SK-N-SH (cell line): ENCODE measurements around the gene MYO3A. TPM values are rescaled to one million over a fixed set of nuclear protein-coding genes. Genes with fewer than 3 reads are reported as not detected.

Experiments
- CTCF ChIA-PET: fragments of 300-600, 350-600 bp; formaldehyde crosslinking; extraction: SDS; loops from one replicate; lab custom pipeline; 2021; lab: Yijun Ruan, JAX
- POLR2A ChIA-PET: fragments of 350-600 bp; sonication (Branson Sonifier 250); formaldehyde crosslinking; extraction: SDS; loops from one replicate; lab custom pipeline; 2020; ENCODE audit warnings: antibody characterized with exemption, inconsistent platforms; lab: Yijun Ruan, JAX
- DNase-seq: peaks from one replicate; pipeline ENCODE4 v3.0.0; 2012
- H2AFZ ChIP-seq: fragments of 200-600 bp; sonication (generic); 2 replicates; pipeline ENCODE4 v1.8.1; 2016; ENCODE audit warnings: antibody characterized with exemption, mild to moderate bottlenecking, low read depth
- H3F3A ChIP-seq: fragments of 200-600 bp; sonication (generic); replicated peaks from 2 replicates; pipeline ENCODE3; 2016; ENCODE audit warnings: antibody characterized with exemption, mild to moderate bottlenecking; ENCODE audit not compliant: insufficient read depth
- H3K27ac ChIP-seq, 2 experiments: fragments of 200-500 bp in 1 of 2; fragments of 200-600 bp in 1 of 2; sonication (Bioruptor generic) in 1 of 2; sonication (generic), shearing (Covaris generic) in 1 of 2; 2 replicates each; pipeline versions ENCODE4 v1.5.1 to v1.6.1; 2014 to 2016; ENCODE audit warnings: low read depth in 2 of 2, inconsistent platforms in 1 of 2, low read length in 1 of 2, mild to moderate bottlenecking in 1 of 2, mixed read lengths in 1 of 2
- H3K27me3 ChIP-seq: fragments of 200-600 bp; sonication (generic), shearing (Covaris generic); 2 replicates; pipeline ENCODE4 v1.6.1; 2016; ENCODE audit warnings: mixed run types; ENCODE audit not compliant: insufficient read depth
- H3K36me3 ChIP-seq, 2 experiments: fragments of 200-500 bp in 1 of 2; fragments of 200-600 bp in 1 of 2; sonication (Bioruptor generic) in 1 of 2; sonication (generic) in 1 of 2; replicated peaks in 1 of 2; 2 replicates each; pipeline versions ENCODE3 to v1.5.1; 2014 to 2016; ENCODE audit warnings: low read length in 1 of 2, mild to moderate bottlenecking in 1 of 2; ENCODE audit not compliant: insufficient read depth in 2 of 2, control insufficient read depth in 1 of 2
- H3K4me1 ChIP-seq, 2 experiments: fragments of 200-500 bp in 1 of 2; fragments of 200-600 bp in 1 of 2; sonication (Bioruptor generic) in 1 of 2; sonication (generic), shearing (Covaris generic) in 1 of 2; 2 replicates each; pipeline versions ENCODE4 v1.5.1 to v1.6.1; 2014 to 2016; ENCODE audit warnings: low read depth in 1 of 2, low read length in 1 of 2, mixed run types in 1 of 2; ENCODE audit not compliant: insufficient read depth in 2 of 2, control insufficient read depth in 1 of 2
- H3K4me2 ChIP-seq: fragments of 200-600 bp; sonication (generic), shearing (Covaris generic); 2 replicates; pipeline ENCODE4 v1.6.1; 2017; ENCODE audit warnings: mixed run types
- H3K4me3 ChIP-seq, 2 experiments: fragments of 200-500 bp in 1 of 2; fragments of 200-600 bp in 1 of 2; sonication (Bioruptor generic) in 1 of 2; sonication (generic), shearing (Covaris generic) in 1 of 2; 2 replicates each; pipeline versions ENCODE4 v1.5.1 to v1.8.1; 2014 to 2016; ENCODE audit warnings: low read depth in 2 of 2, inconsistent platforms in 1 of 2, low read length in 1 of 2, mild to moderate bottlenecking in 1 of 2, mixed read lengths in 1 of 2, moderate library complexity in 1 of 2
- H3K79me2 ChIP-seq: fragments of 200-600 bp; sonication (generic); 2 replicates; pipeline ENCODE4 v1.8.1; 2017; ENCODE audit warnings: mild to moderate bottlenecking; ENCODE audit not compliant: insufficient read depth
- H3K9ac ChIP-seq: fragments of 200-600 bp; sonication (generic); 2 replicates; pipeline ENCODE4 v1.6.1; 2017; ENCODE audit warnings: mixed run types
- H3K9me2 ChIP-seq: fragments of 200-600 bp; sonication (generic); 2 replicates; pipeline ENCODE4 v1.6.1; 2017; ENCODE audit warnings: mixed run types
- H3K9me3 ChIP-seq: fragments of 200-600 bp; sonication (generic); 2 replicates; pipeline ENCODE4 v1.6.1; 2017; ENCODE audit warnings: mixed run types, mild to moderate bottlenecking, moderate library complexity
- H4K20me1 ChIP-seq: fragments of 200-600 bp; sonication (generic); 2 replicates; pipeline ENCODE4 v1.6.1; 2017; ENCODE audit warnings: mild to moderate bottlenecking, mixed run types; ENCODE audit not compliant: insufficient read depth
- EP300 ChIP-seq, 2 experiments: IDR thresholded peaks; 2 replicates each; pipeline versions ENCODE4 v1.4.0 to v1.6.1; 2012; ENCODE audit warnings: borderline replicate concordance in 1 of 2, low read depth in 1 of 2, low read length in 1 of 2
- FOSL2 ChIP-seq: IDR thresholded peaks from 2 replicates; pipeline ENCODE4 v1.4.0; 2012; ENCODE audit warnings: low read depth, mild to moderate bottlenecking, moderate library complexity, borderline replicate concordance
- FOXJ3 ChIP-seq: sonication (generic); formaldehyde crosslinking; IDR thresholded peaks from 2 replicates; pipeline ENCODE4 v1.5.1; 2020; ENCODE audit warnings: mild to moderate bottlenecking, missing genetic modification reagents
- FOXM1 ChIP-seq: IDR thresholded peaks from 2 replicates; pipeline ENCODE4 v1.4.0; 2012; ENCODE audit warnings: low read depth, mild to moderate bottlenecking
- GATA2 ChIP-seq: sonication (generic); formaldehyde crosslinking; IDR thresholded peaks from 2 replicates; pipeline ENCODE4 v1.5.0; 2020; ENCODE audit warnings: mild to moderate bottlenecking, missing genetic modification reagents
- IRF3 ChIP-seq: fragments of 150-350 bp; IDR thresholded peaks from 2 replicates; pipeline ENCODE4 v1.6.1; 2016; ENCODE audit warnings: mild to moderate bottlenecking, low read depth, low read length
- JUND ChIP-seq: IDR thresholded peaks from 2 replicates; pipeline ENCODE4 v1.4.0; 2012
- PBX3 ChIP-seq: IDR thresholded peaks from 2 replicates; pipeline ENCODE4; 2012
- RAD21 ChIP-seq: IDR thresholded peaks from 2 replicates; pipeline ENCODE4 v1.6.1; 2012; ENCODE audit warnings: mild to moderate bottlenecking, low read length
- RCOR1 ChIP-seq: fragments of 150-350 bp; IDR thresholded peaks from 2 replicates; pipeline ENCODE4 v1.6.1; 2017; ENCODE audit warnings: antibody characterized with exemption, low read length
- RXRA ChIP-seq: IDR thresholded peaks from 2 replicates; pipeline ENCODE4 v1.4.0; 2012; ENCODE audit warnings: low read depth, mild to moderate bottlenecking, borderline replicate concordance
- TCF12 ChIP-seq: IDR thresholded peaks from 2 replicates; pipeline ENCODE4 v1.4.0; 2012
- TEAD4 ChIP-seq: IDR thresholded peaks from 2 replicates; pipeline ENCODE4 v1.4.0; 2012; ENCODE audit warnings: mild to moderate bottlenecking, borderline replicate concordance; ENCODE audit not compliant: insufficient read depth
- USF1 ChIP-seq: IDR thresholded peaks from 2 replicates; pipeline ENCODE4 v1.4.0; 2012; ENCODE audit warnings: low read depth, borderline replicate concordance
- WGBS: methylation state at CpG from one replicate; pipeline ENCODE4 v1.1.6; 2017; ENCODE audit warnings: low lambda C conversion rate; 5-methylcytosine and 5-hydroxymethylcytosine counted together
- polyA plus RNA-seq, 3 experiments: library from polyadenylated mRNA; depleted of rRNA; stranded (reverse); fragments of >200 nt; gene quantifications; 2 replicates each; pipeline ENCODE4 v1.2.3, GENCODE V29; 2012
- TF ChIP-seq, protein P1 (sequence below): IDR thresholded peaks from 2 replicates; pipeline ENCODE4 v1.4.0; 2012; ENCODE audit warnings: low read depth
- TF ChIP-seq, protein P2 (sequence below): IDR thresholded peaks from 2 replicates; pipeline ENCODE4 v1.4.0; 2012; ENCODE audit warnings: low read depth, borderline replicate concordance

MYO3A gene
- polyA plus RNA-seq, 1 of the 3 experiments (the other 2 are of a cell fraction), result not detected

DNA sequence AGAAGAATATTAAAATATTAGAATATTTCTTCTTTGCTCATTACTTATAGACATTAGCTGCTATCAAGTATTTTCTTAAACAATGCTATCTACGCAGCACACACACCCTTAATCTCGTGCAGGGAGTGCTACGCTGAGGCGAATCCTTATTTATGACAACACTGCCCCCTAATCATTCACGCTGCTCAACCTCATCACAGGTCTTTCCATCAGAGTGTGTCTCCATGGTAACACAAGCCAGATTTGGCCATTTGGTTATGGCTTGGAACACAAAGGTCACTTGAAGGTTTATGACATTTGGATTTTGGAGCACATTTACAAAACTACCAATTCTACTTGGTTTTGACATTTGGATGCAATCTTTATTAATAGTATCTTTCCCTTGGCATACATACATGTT lies 45.4 kb upstream of the MYO3A start (continued):
- no peak for TF ChIP-seq RCOR1

GRCh38 chr10:25890995-25891394 lies 43.0 kb upstream of the MYO3A start:
- no peak overlapping the region for H3K4me2 ChIP-seq
- WGBS, result 26% methylated on average over 2 of the region's 2 CpGs
- no peaks in the 10 kb centered on the region for H3K36me3 ChIP-seq
- no peak for TF ChIP-seq RCOR1
- TF ChIP-seq RAD21, result no peak
- no peak for TF ChIP-seq USF1
- TF ChIP-seq GATA2, result no peak
- TF ChIP-seq RXRA, result no peak
- no peak for TF ChIP-seq FOXJ3 (CRISPR knock-in tag)
- no peak for TF ChIP-seq JUND
- TF ChIP-seq TCF12, result no peak
- TF ChIP-seq PBX3, result no peak
- TF ChIP-seq FOSL2, result no peak
- TF ChIP-seq EP300 (IDR thresholded peaks at IDR 0.05; ENCODE audit: borderline replicate concordance in 1 of 2, low read depth in 1 of 2, low read length in 1 of 2), result no peak
- TF ChIP-seq FOXM1, result no peak
- no peak for TF ChIP-seq IRF3
- TF ChIP-seq TEAD4, result no peak
- TF ChIP-seq, protein P1, sequence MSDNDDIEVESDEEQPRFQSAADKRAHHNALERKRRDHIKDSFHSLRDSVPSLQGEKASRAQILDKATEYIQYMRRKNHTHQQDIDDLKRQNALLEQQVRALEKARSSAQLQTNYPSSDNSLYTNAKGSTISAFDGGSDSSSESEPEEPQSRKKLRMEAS, result no peak
- TF ChIP-seq, protein P2, sequence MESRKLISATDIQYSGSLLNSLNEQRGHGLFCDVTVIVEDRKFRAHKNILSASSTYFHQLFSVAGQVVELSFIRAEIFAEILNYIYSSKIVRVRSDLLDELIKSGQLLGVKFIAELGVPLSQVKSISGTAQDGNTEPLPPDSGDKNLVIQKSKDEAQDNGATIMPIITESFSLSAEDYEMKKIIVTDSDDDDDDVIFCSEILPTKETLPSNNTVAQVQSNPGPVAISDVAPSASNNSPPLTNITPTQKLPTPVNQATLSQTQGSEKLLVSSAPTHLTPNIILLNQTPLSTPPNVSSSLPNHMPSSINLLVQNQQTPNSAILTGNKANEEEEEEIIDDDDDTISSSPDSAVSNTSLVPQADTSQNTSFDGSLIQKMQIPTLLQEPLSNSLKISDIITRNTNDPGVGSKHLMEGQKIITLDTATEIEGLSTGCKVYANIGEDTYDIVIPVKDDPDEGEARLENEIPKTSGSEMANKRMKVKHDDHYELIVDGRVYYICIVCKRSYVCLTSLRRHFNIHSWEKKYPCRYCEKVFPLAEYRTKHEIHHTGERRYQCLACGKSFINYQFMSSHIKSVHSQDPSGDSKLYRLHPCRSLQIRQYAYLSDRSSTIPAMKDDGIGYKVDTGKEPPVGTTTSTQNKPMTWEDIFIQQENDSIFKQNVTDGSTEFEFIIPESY, result no peak
- no peaks in the 10 kb centered on the region for H3K9me2 ChIP-seq
- no peaks in the 10 kb centered on the region for H4K20me1 ChIP-seq
- H3K79me2 ChIP-seq, result no peaks in the 10 kb centered on the region
- CTCF ChIA-PET, result interaction anchor here (0.7 to 1.1 kb wide), 2 partner anchors 15 to 633 kb away, joined by 3 to 4 read pairs; no protein-coding TSS in a partner anchor
- POLR2A ChIA-PET, result no interaction called here
- no peaks in the 10 kb centered on the region for H3K27me3 ChIP-seq
- DNase-seq, result no peak
- no peaks in the 10 kb centered on the region for H3K9me3 ChIP-seq
- H3F3A ChIP-seq, result no peaks in the 10 kb centered on the region
- no peak overlapping the region for H2AFZ ChIP-seq
- H3K4me1 ChIP-seq, result no peaks in the 10 kb centered on the region
- H3K27ac ChIP-seq, result no peak overlapping the region
- no peak overlapping the region for H3K9ac ChIP-seq
- no peak overlapping the region for H3K4me3 ChIP-seq
